ENCODE results near the gene ROCK2. TPM values are rescaled to one million over a fixed set of nuclear protein-coding genes. Genes with fewer than 3 reads are reported as not detected.

Gene ROCK2
- total RNA-seq, 3 donors from 2014 or later, result 16.8 to 24.3 (median 18.3) TPM

GRCh38 chr2:11320698-11321492 lies 23.5 kb downstream of the ROCK2 start:
- no peaks in the 10 kb centered on the region for H3K27me3 Mint-ChIP-seq (ENCODE audit: low read depth)
- H3K4me3 Mint-ChIP-seq, result no peak overlapping the region
- no peaks in the 10 kb centered on the region for H3K9me3 Mint-ChIP-seq
- peaks cover 4% of the 10 kb centered on the region for H3K36me3 Mint-ChIP-seq (ENCODE audit: insufficient read depth)
- ATAC-seq (no peak), DNase-seq (no peak)
- peaks cover 14% of the 10 kb centered on the region for H3K4me1 Mint-ChIP-seq (ENCODE audit: low read depth)

GRCh38 chr2:11319939-11320338 lies 24.5 kb downstream of the ROCK2 start:
- Mint-ChIP-seq H3K36me3 (ENCODE audit: insufficient read depth) (peaks cover 4% of the 10 kb centered on the region), H3K4me3 (no peak overlapping the region), H3K9me3 (no peaks in the 10 kb centered on the region), H3K4me1 (ENCODE audit: low read depth) (peaks cover 14% of the 10 kb centered on the region), H3K27me3 (ENCODE audit: low read depth) (no peaks in the 10 kb centered on the region)
- no peak for ATAC-seq
- DNase-seq, result no peak

GRCh38 chr2:11315074-11315705 lies 29.2 kb downstream of the ROCK2 start:
- no peak overlapping the region for H3K4me3 Mint-ChIP-seq
- peaks cover 21% of the 10 kb centered on the region for H3K4me1 Mint-ChIP-seq (ENCODE audit: low read depth)
- H3K36me3 Mint-ChIP-seq (ENCODE audit: insufficient read depth), result peaks cover 4% of the 10 kb centered on the region
- DNase-seq (no peak), ATAC-seq (no peak)
- H3K9me3 Mint-ChIP-seq, result no peaks in the 10 kb centered on the region
- H3K27me3 Mint-ChIP-seq (ENCODE audit: low read depth), result no peaks in the 10 kb centered on the region

GRCh38 chr2:11314487-11314886 lies 29.9 kb downstream of the ROCK2 start:
- Mint-ChIP-seq H3K36me3 (ENCODE audit: insufficient read depth) (peaks cover 4% of the 10 kb centered on the region), H3K27me3 (ENCODE audit: low read depth) (no peaks in the 10 kb centered on the region), H3K4me1 (ENCODE audit: low read depth) (peaks cover 21% of the 10 kb centered on the region), H3K9me3 (no peaks in the 10 kb centered on the region), H3K4me3 (no peak overlapping the region)
- no peak for DNase-seq
- no peak for ATAC-seq

- Mint-ChIP-seq H3K9me3 (no peaks in the 10 kb centered on the region), H3K4me3 (no peak overlapping the region), H3K4me1 (ENCODE audit: low read depth) (peaks cover 19% of the 10 kb centered on the region), H3K36me3 (ENCODE audit: insufficient read depth) (no peaks in the 10 kb centered on the region), H3K27me3 (ENCODE audit: low read depth) (no peaks in the 10 kb centered on the region)
- DNase-seq (no peak), ATAC-seq (no peak)
Measured at GRCh38 chr2:11312770-11313471, 31.5 kb downstream of the ROCK2 start.

GRCh38 chr2:11311543-11311942 lies 32.9 kb downstream of the ROCK2 start:
- ATAC-seq (no peak), DNase-seq (no peak)
- no peaks in the 10 kb centered on the region for H3K9me3 Mint-ChIP-seq
- H3K36me3 Mint-ChIP-seq (ENCODE audit: insufficient read depth), result no peaks in the 10 kb centered on the region
- peaks cover 21% of the 10 kb centered on the region for H3K4me1 Mint-ChIP-seq (ENCODE audit: low read depth)
- no peaks in the 10 kb centered on the region for H3K27me3 Mint-ChIP-seq (ENCODE audit: low read depth)
- no peak overlapping the region for H3K4me3 Mint-ChIP-seq

- Mint-ChIP-seq H3K4me1 (ENCODE audit: low read depth) (peaks cover 30% of the 10 kb centered on the region), H3K4me3 (no peak overlapping the region), H3K36me3 (ENCODE audit: insufficient read depth) (no peaks in the 10 kb centered on the region), H3K9me3 (no peaks in the 10 kb centered on the region), H3K27me3 (ENCODE audit: low read depth) (no peaks in the 10 kb centered on the region)
- ATAC-seq, result no peak
- DNase-seq, result no peak
Measured at GRCh38 chr2:11310212-11310611, 34.2 kb downstream of the ROCK2 start.

GRCh38 chr2:11309706-11310105 lies 34.7 kb downstream of the ROCK2 start:
- Mint-ChIP-seq H3K4me3 (no peak overlapping the region), H3K36me3 (ENCODE audit: insufficient read depth) (no peaks in the 10 kb centered on the region), H3K27me3 (ENCODE audit: low read depth) (no peaks in the 10 kb centered on the region), H3K4me1 (ENCODE audit: low read depth) (peaks cover 30% of the 10 kb centered on the region), H3K9me3 (no peaks in the 10 kb centered on the region)
- ATAC-seq (no peak), DNase-seq (no peak)

GRCh38 chr2:11307764-11308415 lies 36.5 kb downstream of the ROCK2 start:
- ATAC-seq, result no peak
- Mint-ChIP-seq H3K36me3 (ENCODE audit: insufficient read depth) (no peaks in the 10 kb centered on the region), H3K4me1 (ENCODE audit: low read depth) (peaks cover 24% of the 10 kb centered on the region), H3K27me3 (ENCODE audit: low read depth) (no peaks in the 10 kb centered on the region), H3K9me3 (no peaks in the 10 kb centered on the region), H3K4me3 (no peak overlapping the region)
- no peak for DNase-seq

GRCh38 chr2:11305958-11306357 lies 38.5 kb downstream of the ROCK2 start:
- ATAC-seq, result no peak
- H3K27me3 Mint-ChIP-seq (ENCODE audit: low read depth), result no peaks in the 10 kb centered on the region
- H3K4me3 Mint-ChIP-seq, result no peak overlapping the region
- DNase-seq, result no peak
- peaks cover 16% of the 10 kb centered on the region for H3K4me1 Mint-ChIP-seq (ENCODE audit: low read depth)
- H3K36me3 Mint-ChIP-seq (ENCODE audit: insufficient read depth), result no peaks in the 10 kb centered on the region
- no peaks in the 10 kb centered on the region for H3K9me3 Mint-ChIP-seq

- ATAC-seq (no peak), DNase-seq (no peak)
- H3K9me3 Mint-ChIP-seq, result no peaks in the 10 kb centered on the region
- no peaks in the 10 kb centered on the region for H3K36me3 Mint-ChIP-seq (ENCODE audit: insufficient read depth)
- H3K4me1 Mint-ChIP-seq (ENCODE audit: low read depth), result peaks cover 16% of the 10 kb centered on the region
- no peaks in the 10 kb centered on the region for H3K27me3 Mint-ChIP-seq (ENCODE audit: low read depth)
- H3K4me3 Mint-ChIP-seq, result no peak overlapping the region
Measured at GRCh38 chr2:11305338-11305737, 39.1 kb downstream of the ROCK2 start.

- ATAC-seq, result no peak
- Mint-ChIP-seq H3K4me1 (ENCODE audit: low read depth) (peaks cover 16% of the 10 kb centered on the region), H3K36me3 (ENCODE audit: insufficient read depth) (no peaks in the 10 kb centered on the region), H3K4me3 (no peak overlapping the region), H3K9me3 (no peaks in the 10 kb centered on the region), H3K27me3 (ENCODE audit: low read depth) (no peaks in the 10 kb centered on the region)
- DNase-seq, result no peak
Measured at GRCh38 chr2:11304476-11304875, 40.0 kb downstream of the ROCK2 start.

- no peak overlapping the region for H3K4me3 Mint-ChIP-seq
- no peaks in the 10 kb centered on the region for H3K9me3 Mint-ChIP-seq
- no peaks in the 10 kb centered on the region for H3K27me3 Mint-ChIP-seq (ENCODE audit: low read depth)
- DNase-seq (no peak), ATAC-seq (no peak)
- H3K36me3 Mint-ChIP-seq (ENCODE audit: insufficient read depth), result no peaks in the 10 kb centered on the region
- H3K4me1 Mint-ChIP-seq (ENCODE audit: low read depth), result peaks cover 17% of the 10 kb centered on the region
Measured at GRCh38 chr2:11303290-11304013, 41.0 kb downstream of the ROCK2 start.

- Mint-ChIP-seq H3K9me3 (no peaks in the 10 kb centered on the region), H3K4me1 (ENCODE audit: low read depth) (peaks cover 4% of the 10 kb centered on the region), H3K36me3 (ENCODE audit: insufficient read depth) (no peaks in the 10 kb centered on the region), H3K4me3 (no peak overlapping the region), H3K27me3 (ENCODE audit: low read depth) (no peaks in the 10 kb centered on the region)
- DNase-seq (no peak), ATAC-seq (no peak)
Measured at GRCh38 chr2:11299439-11299838, 45.0 kb downstream of the ROCK2 start.

Measured in activated T-cell treated with anti-CD3 and anti-CD28 coated beads, Interleukin-2, amount 50 U/mL, for 4 hours (primary cell).